Hepatocyte (in vitro differentiated cells): ENCODE results near the gene ZNF541. TPM values are rescaled to one million over a fixed set of nuclear protein-coding genes. Genes with fewer than 3 reads are reported as not detected.

ENCODE experiments used
- DNase-seq: peaks from one replicate; pipeline ENCODE4 v3.0.0-alpha.2; 2016; ENCODE audit warnings: low spot score
- H2AFZ ChIP-seq: fragments of 200-600 bp; sonication (generic); 2 replicates; pipeline ENCODE4 v1.6.0; 2016; ENCODE audit warnings: antibody characterized with exemption, mild to moderate bottlenecking
- H3K27ac ChIP-seq: fragments of 200-600 bp; sonication (generic); 2 replicates; pipeline ENCODE4 v1.5.1; 2016; ENCODE audit warnings: mild to moderate bottlenecking
- H3K27me3 ChIP-seq: fragments of 200-600 bp; sonication (generic); 2 replicates; pipeline ENCODE4 v1.6.1; 2016
- H3K36me3 ChIP-seq: fragments of 200-600 bp; sonication (generic); replicated peaks from 2 replicates; pipeline ENCODE4 v1.5.1; 2016; ENCODE audit warnings: low read depth; ENCODE audit not compliant: insufficient read depth
- H3K4me1 ChIP-seq: fragments of 200-600 bp; sonication (generic); 2 replicates; pipeline ENCODE4 v1.5.1; 2016; ENCODE audit warnings: mild to moderate bottlenecking, moderate library complexity; ENCODE audit not compliant: insufficient read depth
- H3K4me2 ChIP-seq: fragments of 200-600 bp; sonication (generic); 2 replicates; pipeline ENCODE4 v1.6.0; 2016
- H3K4me3 ChIP-seq: fragments of 200-600 bp; sonication (generic); 2 replicates; pipeline ENCODE4 v1.5.1; 2016; ENCODE audit warnings: mild to moderate bottlenecking
- H3K79me2 ChIP-seq: fragments of 200-600 bp; sonication (generic); 2 replicates; pipeline ENCODE4 v1.6.0; 2017; ENCODE audit warnings: mild to moderate bottlenecking
- H3K9me2 ChIP-seq: fragments of 200-600 bp; sonication (generic); replicated peaks from 2 replicates; pipeline ENCODE4 v1.6.0; 2017; ENCODE audit warnings: mild to moderate bottlenecking; ENCODE audit not compliant: insufficient read depth
- H3K9me3 ChIP-seq: fragments of 200-600 bp; sonication (generic); 2 replicates; pipeline ENCODE4 v1.5.1; 2016; ENCODE audit warnings: low read depth, mild to moderate bottlenecking
- H4K20me1 ChIP-seq: fragments of 200-600 bp; sonication (generic); 2 replicates; pipeline ENCODE4 v1.6.0; 2016; ENCODE audit warnings: mild to moderate bottlenecking; ENCODE audit not compliant: insufficient read depth, poor library complexity, severe bottlenecking
- EZH2 ChIP-seq: fragments of 200-600 bp; sonication (generic); IDR thresholded peaks from 2 replicates; pipeline ENCODE4 v1.6.1; 2016; ENCODE audit warnings: antibody characterized with exemption, mild to moderate bottlenecking, borderline replicate concordance
- EZH2phosphoT487 ChIP-seq: fragments of 200-600 bp; sonication (generic); IDR thresholded peaks from one replicate; pipeline ENCODE4 v1.6.1; 2018; ENCODE audit warnings: antibody characterized with exemption, mild to moderate bottlenecking, low read depth, moderate library complexity; ENCODE audit not compliant: unreplicated experiment, severe bottlenecking
- WGBS: methylation state at CpG from one replicate; pipeline ENCODE4 v1.1.6; 2016; ENCODE audit warnings: low lambda C conversion rate; ENCODE audit errors: missing lambda C conversion rate; 5-methylcytosine and 5-hydroxymethylcytosine counted together
- polyA plus RNA-seq: library from polyadenylated mRNA; unstranded; fragments of >200 nt; fragmentation: Nextera tagmentation; extraction: Ambion mirVana; gene quantifications from 2 replicates; pipeline ENCODE4 v1.2.1, GENCODE V29; 2016
- small RNA-seq: library from RNA; depleted of rRNA; stranded (forward); fragments of <200 nt; gene quantifications from one replicate; pipeline ENCODE3, GENCODE V24; 2014
- total RNA-seq: library from RNA; depleted of rRNA; stranded (reverse); fragments of >200 nt; gene quantifications from 2 replicates; pipeline ENCODE4 v1.2.3, GENCODE V29; 2014
- TF ChIP-seq, protein P1 (sequence below): fragments of 200-600 bp; sonication (generic); IDR thresholded peaks from 2 replicates; pipeline ENCODE4 v1.5.1; 2016; ENCODE audit warnings: antibody characterized with exemption, mild to moderate bottlenecking; ENCODE audit not compliant: poor library complexity

The ZNF541 gene
- total and polyA plus RNA-seq, 2 experiments from 2014 or later: 0.05 to 0.43 TPM

DNA sequence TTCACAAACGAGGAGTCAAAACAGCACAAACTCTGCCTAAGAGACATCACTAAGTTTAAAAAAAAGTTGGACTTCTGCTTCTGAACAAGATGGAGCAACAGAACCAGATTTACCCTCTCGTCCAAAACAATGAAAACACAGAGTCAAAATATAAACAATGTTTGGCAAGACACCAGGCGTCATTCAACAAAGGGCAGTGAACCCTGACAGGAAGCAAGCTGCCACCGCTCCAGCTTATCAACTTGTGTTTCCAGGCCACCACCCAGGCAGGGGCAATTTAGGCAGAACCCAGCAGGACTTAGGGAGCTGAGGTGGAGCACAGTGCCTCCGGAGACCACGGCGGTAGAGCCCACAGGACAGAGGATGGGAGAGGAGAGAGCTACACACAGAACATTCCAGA is 49.5 kb downstream of the ZNF541 start:
- Histone ChIP-seq H3K4me3 (no peak overlapping the region), H3K9me2 (no peaks in the 10 kb centered on the region), H3K4me1 (no peaks in the 10 kb centered on the region), H3K27ac (no peak overlapping the region), H3K4me2 (no peak overlapping the region), H3K9me3 (no peaks in the 10 kb centered on the region), H3K27me3 (no peaks in the 10 kb centered on the region), H3K36me3 (no peaks in the 10 kb centered on the region), H2AFZ (no peak overlapping the region), H4K20me1 (no peaks in the 10 kb centered on the region), H3K79me2 (no peaks in the 10 kb centered on the region)
- DNase-seq: no peak
- TF ChIP-seq EZH2: no peak
- TF ChIP-seq, protein P1, sequence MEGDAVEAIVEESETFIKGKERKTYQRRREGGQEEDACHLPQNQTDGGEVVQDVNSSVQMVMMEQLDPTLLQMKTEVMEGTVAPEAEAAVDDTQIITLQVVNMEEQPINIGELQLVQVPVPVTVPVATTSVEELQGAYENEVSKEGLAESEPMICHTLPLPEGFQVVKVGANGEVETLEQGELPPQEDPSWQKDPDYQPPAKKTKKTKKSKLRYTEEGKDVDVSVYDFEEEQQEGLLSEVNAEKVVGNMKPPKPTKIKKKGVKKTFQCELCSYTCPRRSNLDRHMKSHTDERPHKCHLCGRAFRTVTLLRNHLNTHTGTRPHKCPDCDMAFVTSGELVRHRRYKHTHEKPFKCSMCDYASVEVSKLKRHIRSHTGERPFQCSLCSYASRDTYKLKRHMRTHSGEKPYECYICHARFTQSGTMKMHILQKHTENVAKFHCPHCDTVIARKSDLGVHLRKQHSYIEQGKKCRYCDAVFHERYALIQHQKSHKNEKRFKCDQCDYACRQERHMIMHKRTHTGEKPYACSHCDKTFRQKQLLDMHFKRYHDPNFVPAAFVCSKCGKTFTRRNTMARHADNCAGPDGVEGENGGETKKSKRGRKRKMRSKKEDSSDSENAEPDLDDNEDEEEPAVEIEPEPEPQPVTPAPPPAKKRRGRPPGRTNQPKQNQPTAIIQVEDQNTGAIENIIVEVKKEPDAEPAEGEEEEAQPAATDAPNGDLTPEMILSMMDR: no peak
- no peak for TF ChIP-seq EZH2phosphoT487
- 40% methylated on average over 7 of the region's 7 CpGs for WGBS

Small RNAs within 50 kb of the gene (small RNA-seq; reads per million reads assigned to genes)
- not detected for gene RN7SL322P

Other genes starting within 250 kb of the ZNF541 start
- gene C5AR2, start 241.0 kb downstream of the ZNF541 start, total RNA-seq: 0.53 TPM in 1 of 2 replicates, not detected in the other
- gene C5AR2, start 241.0 kb downstream of the ZNF541 start, polyA plus RNA-seq: 0.24 TPM in 1 of 2 replicates, not detected in the other
- 9.3 and 10.7 TPM in 2 replicates for gene DHX34, start 223.8 kb downstream of the ZNF541 start, total RNA-seq
- gene DHX34, start 223.8 kb downstream of the ZNF541 start, polyA plus RNA-seq: 17.6 and 18.2 TPM in 2 replicates
- 18.4 and 21.2 TPM in 2 replicates for gene MEIS3, start 153.6 kb downstream of the ZNF541 start, total RNA-seq
- 40.6 and 47.0 TPM in 2 replicates for gene MEIS3, start 153.6 kb downstream of the ZNF541 start, polyA plus RNA-seq
- gene SLC8A2, start 101.3 kb downstream of the ZNF541 start, total RNA-seq: 1.1 and 1.2 TPM in 2 replicates
- gene SLC8A2, start 101.3 kb downstream of the ZNF541 start, polyA plus RNA-seq: 0.24 and 0.40 TPM in 2 replicates
- gene KPTN, start 88.9 kb downstream of the ZNF541 start, total RNA-seq: 8.3 and 10.1 TPM in 2 replicates
- 22.6 and 25.4 TPM in 2 replicates for gene KPTN, start 88.9 kb downstream of the ZNF541 start, polyA plus RNA-seq
- gene NAPA, start 58.1 kb downstream of the ZNF541 start, total RNA-seq: 89.8 and 106 TPM in 2 replicates
- gene NAPA, start 58.1 kb downstream of the ZNF541 start, polyA plus RNA-seq: 192 and 229 TPM in 2 replicates
- gene BICRA, start 36.0 kb upstream of the ZNF541 start, total RNA-seq: 2.2 and 3.4 TPM in 2 replicates
- gene BICRA, start 36.0 kb upstream of the ZNF541 start, polyA plus RNA-seq: 3.4 and 5.4 TPM in 2 replicates
- 17.8 and 20.8 TPM in 2 replicates for gene EHD2, start 140.3 kb upstream of the ZNF541 start, total RNA-seq
- 104 and 120 TPM in 2 replicates for gene EHD2, start 140.3 kb upstream of the ZNF541 start, polyA plus RNA-seq
- 93.3 and 139 TPM in 2 replicates for gene NOP53, start 172.4 kb upstream of the ZNF541 start, total RNA-seq
- 91.5 and 96.7 TPM in 2 replicates for gene NOP53, start 172.4 kb upstream of the ZNF541 start, polyA plus RNA-seq
- gene SELENOW, start 205.6 kb upstream of the ZNF541 start, total RNA-seq: 140 and 143 TPM in 2 replicates
- gene SELENOW, start 205.6 kb upstream of the ZNF541 start, polyA plus RNA-seq: 215 and 217 TPM in 2 replicates
- not detected in 2 replicates for gene TPRX1, start 231.4 kb upstream of the ZNF541 start, total RNA-seq
- gene TPRX1, start 231.4 kb upstream of the ZNF541 start, polyA plus RNA-seq: not detected in 2 replicates
- not detected in 2 replicates for gene CRX, start 248.8 kb upstream of the ZNF541 start, total RNA-seq
- 0.09 and 0.15 TPM in 2 replicates for gene CRX, start 248.8 kb upstream of the ZNF541 start, polyA plus RNA-seq